ENCODE data around the gene RHOH. TPM values are rescaled to one million over a fixed set of nuclear protein-coding genes. Genes with fewer than 3 reads are reported as not detected.
A peak's percentile ranks its signal among the peaks of the same experiment; 100 is the strongest.

RHOH gene
- total RNA-seq, 1 donor from 2014 or later: 11.2 TPM

GRCh38 chr4:40245550-40245949, 48.7 kb downstream of the RHOH start:
- Histone ChIP-seq H3K36me3 (no peaks in the 10 kb centered on the region), H3F3A (ENCODE audit: low read depth) (no peaks in the 10 kb centered on the region), H3K9me3 (ENCODE audit: low read depth) (no peaks in the 10 kb centered on the region), H3K9ac (no peak overlapping the region), H3K27me3 (no peaks in the 10 kb centered on the region), H3K79me2 (ENCODE audit: low read depth) (no peaks in the 10 kb centered on the region), H3K4me1 (no peaks in the 10 kb centered on the region), H3K4me3 (no peak overlapping the region), H4K20me1 (ENCODE audit: low read depth) (no peaks in the 10 kb centered on the region), H3K4me2 (no peak overlapping the region), H2AFZ (replicated peaks) (no peak overlapping the region), H3K27ac (no peak overlapping the region)
- Mint-ChIP-seq H3K4me3 (no peak overlapping the region), H3K36me3 (peaks cover 27% of the 10 kb centered on the region), H3K27me3 (ENCODE audit: insufficient read depth, low read depth) (no peaks in the 10 kb centered on the region), H3K4me1 (peaks cover 6% of the 10 kb centered on the region), H3K9me3 (peaks cover 4% of the 10 kb centered on the region), H3K27ac (no peak overlapping the region)
- TF ChIP-seq EZH2phosphoT487 (IDR thresholded peaks at IDR 0.05): no peak
- no peak for TF ChIP-seq EZH2 (IDR thresholded peaks at IDR 0.05)
- no peak for TF ChIP-seq CTCF (IDR thresholded peaks at IDR 0.05)
- DNase-seq (ENCODE audit: low spot score): no peak

GRCh38 chr4:40246011-40246900, 49.4 kb downstream of the RHOH start:
- H4K20me1 ChIP-seq (ENCODE audit: low read depth): no peaks in the 10 kb centered on the region
- no peaks in the 10 kb centered on the region for H3K79me2 ChIP-seq (ENCODE audit: low read depth)
- H3F3A ChIP-seq (ENCODE audit: low read depth): no peaks in the 10 kb centered on the region
- peaks cover 5% of the 10 kb centered on the region for H3K9me3 Mint-ChIP-seq
- H3K27me3 Mint-ChIP-seq (ENCODE audit: insufficient read depth, low read depth): no peaks in the 10 kb centered on the region
- TF ChIP-seq EZH2phosphoT487 (IDR thresholded peaks at IDR 0.05): no peak
- TF ChIP-seq CTCF (IDR thresholded peaks at IDR 0.05): no peak
- TF ChIP-seq EZH2 (IDR thresholded peaks at IDR 0.05): no peak
- H3K36me3 ChIP-seq: no peaks in the 10 kb centered on the region
- H2AFZ ChIP-seq (replicated peaks): no peak overlapping the region
- H3K27ac ChIP-seq: no peak overlapping the region
- H3K4me1 Mint-ChIP-seq: peaks cover 6% of the 10 kb centered on the region
- no peak overlapping the region for H3K9ac ChIP-seq
- H3K4me3 Mint-ChIP-seq: no peak overlapping the region
- DNase-seq (ENCODE audit: low spot score): no peak
- H3K27ac Mint-ChIP-seq: peak overlapping the region; percentile 14
- peaks cover 27% of the 10 kb centered on the region for H3K36me3 Mint-ChIP-seq
- no peak overlapping the region for H3K4me3 ChIP-seq
- H3K4me1 ChIP-seq: no peaks in the 10 kb centered on the region
- no peaks in the 10 kb centered on the region for H3K9me3 ChIP-seq (ENCODE audit: low read depth)
- no peak overlapping the region for H3K4me2 ChIP-seq
- no peaks in the 10 kb centered on the region for H3K27me3 ChIP-seq

- no peaks in the 10 kb centered on the region for H4K20me1 ChIP-seq (ENCODE audit: low read depth)
- H3K4me1 Mint-ChIP-seq: peaks cover 4% of the 10 kb centered on the region
- H3F3A ChIP-seq (ENCODE audit: low read depth): no peaks in the 10 kb centered on the region
- H3K4me1 ChIP-seq: no peaks in the 10 kb centered on the region
- peaks cover 27% of the 10 kb centered on the region for H3K36me3 Mint-ChIP-seq
- TF ChIP-seq EZH2phosphoT487 (IDR thresholded peaks at IDR 0.05) (no peak), EZH2 (IDR thresholded peaks at IDR 0.05) (no peak), CTCF (IDR thresholded peaks at IDR 0.05) (no peak)
- H3K36me3 ChIP-seq: no peaks in the 10 kb centered on the region
- H3K27me3 ChIP-seq: no peaks in the 10 kb centered on the region
- no peaks in the 10 kb centered on the region for H3K79me2 ChIP-seq (ENCODE audit: low read depth)
- no peaks in the 10 kb centered on the region for H3K9me3 ChIP-seq (ENCODE audit: low read depth)
- H3K9me3 Mint-ChIP-seq: peaks cover 9% of the 10 kb centered on the region
- no peak for DNase-seq (ENCODE audit: low spot score)
- no peak overlapping the region for H3K27ac Mint-ChIP-seq
- H3K4me3 ChIP-seq: no peak overlapping the region
- no peak overlapping the region for H3K27ac ChIP-seq
- H2AFZ ChIP-seq (replicated peaks): no peak overlapping the region
- H3K9ac ChIP-seq: no peak overlapping the region
- H3K4me2 ChIP-seq: no peak overlapping the region
- H3K4me3 Mint-ChIP-seq: no peak overlapping the region
- no peaks in the 10 kb centered on the region for H3K27me3 Mint-ChIP-seq (ENCODE audit: insufficient read depth, low read depth)
Measured at GRCh38 chr4:40246938-40247337, 50.1 kb downstream of the RHOH start.
